ENCODE measurements around the gene CYP2A7. TPM values are rescaled to one million over a fixed set of nuclear protein-coding genes. Genes with fewer than 3 reads are reported as not detected.
"Not testable (repeated sequence)": the region's sequence is repeated elsewhere in the genome, so short reads cannot be mapped to it uniquely, and the experiment has no call there.

Gene CYP2A7
- total RNA-seq, 1 experiment from 2014 or later: not detected

- peak; percentile 48 for DNase-seq
- H3K4me3 ChIP-seq, H3K9me3 ChIP-seq, H3K36me3 ChIP-seq, H3K27me3 ChIP-seq: not testable (repeated sequence)
These were observed 22.7 kb upstream of the CYP2A7 start for GRCh38 chr19:40904673-40905156.

- not testable (repeated sequence) for DNase-seq, H3K4me3 ChIP-seq, H3K9me3 ChIP-seq, H3K27me3 ChIP-seq, H3K36me3 ChIP-seq
These were observed 20.1 kb upstream of the CYP2A7 start for GRCh38 chr19:40901975-40902750.

DNA sequence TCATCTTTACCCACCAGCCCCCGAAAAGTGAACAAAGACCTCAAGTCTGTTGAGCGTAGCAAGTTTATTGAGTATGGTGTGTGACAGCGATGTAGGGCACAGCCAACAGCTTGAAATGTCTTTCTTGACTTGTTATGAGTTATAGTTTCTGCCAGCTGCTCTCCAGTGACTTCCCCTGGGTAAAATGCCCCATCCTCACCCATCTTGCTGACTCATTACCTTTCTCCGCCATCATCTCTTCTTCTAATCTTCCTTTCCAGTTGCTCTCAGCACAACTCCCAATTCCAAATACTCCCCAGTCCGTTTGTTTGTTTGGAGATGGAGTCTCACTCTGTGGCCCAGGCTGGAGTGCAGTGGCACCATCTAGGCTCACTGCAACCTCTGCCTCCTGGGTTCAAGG lies 18.5 kb upstream of the CYP2A7 start:
- H3K9me3 ChIP-seq, DNase-seq, H3K27me3 ChIP-seq, H3K36me3 ChIP-seq, H3K4me3 ChIP-seq: not testable (repeated sequence)

- not testable (repeated sequence) for H3K4me3 ChIP-seq, H3K9me3 ChIP-seq, DNase-seq, H3K27me3 ChIP-seq, H3K36me3 ChIP-seq
These were observed 17.9 kb upstream of the CYP2A7 start for GRCh38 chr19:40899964-40900363.

GRCh38 chr19:40896843-40897789 lies 15.1 kb upstream of the CYP2A7 start:
- H3K27me3 ChIP-seq, H3K9me3 ChIP-seq, H3K36me3 ChIP-seq, H3K4me3 ChIP-seq: not testable (repeated sequence)
- peak; percentile 49 for DNase-seq

DNA sequence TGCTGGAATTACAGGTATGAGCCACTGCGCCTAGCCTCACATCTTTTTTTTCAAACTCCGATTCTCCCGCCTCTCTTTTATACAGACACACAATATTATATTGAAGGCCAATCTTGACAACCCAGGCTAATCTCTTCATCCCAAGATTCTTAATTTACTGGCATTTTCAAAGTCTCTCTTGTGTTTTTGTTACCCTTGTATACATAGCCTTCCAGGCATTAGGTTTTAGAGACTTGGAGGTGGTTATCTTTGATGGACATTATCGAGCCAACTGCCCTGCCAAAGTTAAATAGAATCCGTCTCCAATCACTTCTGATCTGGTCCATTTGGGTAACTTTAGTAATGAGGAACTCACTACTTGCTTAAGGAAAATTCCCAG lies 14.4 kb upstream of the CYP2A7 start:
- no peaks in the 10 kb centered on the region for H3K9me3 ChIP-seq
- H3K4me3 ChIP-seq: no peak overlapping the region
- no peaks in the 10 kb centered on the region for H3K36me3 ChIP-seq
- DNase-seq: no peak
- H3K27me3 ChIP-seq: no peaks in the 10 kb centered on the region; the same call in 1 of the 2 replicates

DNA sequence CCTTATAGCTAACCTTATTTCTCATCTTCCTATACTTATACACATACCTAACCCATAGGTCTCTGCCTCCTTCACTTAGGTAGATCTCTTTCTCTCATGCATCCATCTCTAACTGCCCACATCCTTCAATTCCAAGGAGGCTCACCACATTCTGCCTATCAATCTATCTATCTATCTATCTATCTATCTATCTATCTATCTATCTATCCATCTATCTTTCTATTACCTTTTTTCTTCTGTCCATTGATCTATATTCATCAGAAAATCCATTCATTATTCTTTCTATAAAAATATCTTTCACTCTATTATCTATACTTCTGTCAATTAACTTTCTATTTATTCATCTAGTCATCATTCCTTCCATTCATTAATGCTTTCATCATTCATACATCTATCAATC lies 11.1 kb upstream of the CYP2A7 start:
- DNase-seq: no peak
- Histone ChIP-seq H3K36me3 (no peaks in the 10 kb centered on the region), H3K4me3 (no peak overlapping the region), H3K27me3 (peaks cover 5% of the 10 kb centered on the region; the same call in 1 of the 2 replicates), H3K9me3 (no peaks in the 10 kb centered on the region)

DNA sequence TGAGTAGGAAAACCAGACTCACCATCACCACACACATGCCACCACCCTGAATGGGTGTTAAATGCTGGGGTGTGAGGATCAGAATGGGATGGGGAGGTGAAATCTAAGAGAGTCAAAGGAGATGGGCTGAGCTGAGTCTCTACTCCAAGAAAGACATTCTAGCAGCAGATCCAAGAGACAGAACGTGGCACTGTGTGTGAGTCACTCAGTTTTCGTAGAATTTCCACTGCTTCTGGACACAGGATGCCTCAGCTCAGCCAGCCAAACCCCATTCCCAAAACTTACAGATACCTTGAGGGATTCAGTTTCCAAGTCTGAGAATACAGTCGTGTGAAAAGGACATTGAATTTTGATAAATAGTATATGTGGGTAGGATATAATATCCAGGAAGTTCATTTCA lies 7.3 kb upstream of the CYP2A7 start:
- H3K4me3 ChIP-seq: no peak overlapping the region
- no peaks in the 10 kb centered on the region for H3K9me3 ChIP-seq
- H3K27me3 ChIP-seq: peaks cover 5% of the 10 kb centered on the region; the same call in 1 of the 2 replicates
- no peaks in the 10 kb centered on the region for H3K36me3 ChIP-seq
- DNase-seq: no peak

DNA sequence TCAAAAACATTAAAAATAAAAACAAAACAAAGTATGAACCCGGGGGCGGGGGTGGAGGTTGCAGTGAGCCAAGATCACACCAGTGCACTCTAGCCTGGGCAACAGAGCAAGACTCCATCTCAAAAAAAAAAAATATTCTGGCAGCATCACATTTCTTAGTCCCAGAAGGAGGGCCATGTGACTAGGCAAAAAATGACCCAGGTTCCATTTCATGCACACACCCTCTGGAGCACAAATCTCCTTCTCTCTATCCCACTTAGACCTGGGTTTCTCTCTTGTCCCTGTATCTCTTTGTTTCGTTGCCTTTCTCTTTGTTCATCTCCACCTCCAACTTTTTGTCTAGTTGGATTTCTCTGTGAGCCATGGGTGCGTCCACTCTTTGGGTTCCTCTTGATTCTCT lies 6.2 kb upstream of the CYP2A7 start:
- Histone ChIP-seq H3K36me3 (no peaks in the 10 kb centered on the region), H3K9me3 (no peaks in the 10 kb centered on the region), H3K27me3 (peaks cover 5% of the 10 kb centered on the region; the same call in 1 of the 2 replicates), H3K4me3 (no peak overlapping the region)
- no peak for DNase-seq

GRCh38 chr19:40884187-40884931 lies 2.3 kb upstream of the CYP2A7 start:
- H3K27me3 ChIP-seq, DNase-seq: not testable (repeated sequence)

GRCh38 chr19:40879349-40879748 lies 2.7 kb downstream of the CYP2A7 start:
- H3K4me3 ChIP-seq, H3K36me3 ChIP-seq, DNase-seq: not testable (repeated sequence)

More at GRCh38 chr19:40884187-40884931, 2.3 kb upstream of the CYP2A7 start:
- H3K36me3 ChIP-seq, H3K9me3 ChIP-seq, H3K4me3 ChIP-seq: not testable (repeated sequence)

DNA sequence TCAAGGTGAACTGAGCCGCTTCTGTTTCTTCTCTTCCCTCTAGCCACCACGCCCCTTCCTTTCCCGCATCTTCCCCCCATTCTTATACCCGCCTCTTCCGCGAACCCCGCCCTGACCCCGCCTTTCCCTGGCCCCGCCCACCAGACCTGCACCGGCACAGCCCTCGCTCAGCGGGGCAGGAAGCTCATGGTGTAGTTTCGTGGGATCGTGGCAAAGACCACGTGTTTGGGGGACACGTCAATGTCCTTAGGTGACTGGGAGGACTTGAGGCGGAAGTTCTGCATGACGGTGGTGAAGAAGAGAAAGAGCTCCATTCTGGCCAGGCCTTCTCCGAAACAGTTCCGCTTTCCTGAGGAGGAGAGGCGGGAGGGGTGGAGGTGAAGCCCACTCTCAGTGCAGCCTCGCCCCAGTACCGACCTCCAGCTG lies 6.5 kb downstream of the CYP2A7 start:
- peak; percentile 19 for DNase-seq
- H3K27me3 ChIP-seq, H3K36me3 ChIP-seq: not testable (repeated sequence)

More at GRCh38 chr19:40879349-40879748, 2.7 kb downstream of the CYP2A7 start:
- not testable (repeated sequence) for H3K9me3 ChIP-seq, H3K27me3 ChIP-seq

DNA sequence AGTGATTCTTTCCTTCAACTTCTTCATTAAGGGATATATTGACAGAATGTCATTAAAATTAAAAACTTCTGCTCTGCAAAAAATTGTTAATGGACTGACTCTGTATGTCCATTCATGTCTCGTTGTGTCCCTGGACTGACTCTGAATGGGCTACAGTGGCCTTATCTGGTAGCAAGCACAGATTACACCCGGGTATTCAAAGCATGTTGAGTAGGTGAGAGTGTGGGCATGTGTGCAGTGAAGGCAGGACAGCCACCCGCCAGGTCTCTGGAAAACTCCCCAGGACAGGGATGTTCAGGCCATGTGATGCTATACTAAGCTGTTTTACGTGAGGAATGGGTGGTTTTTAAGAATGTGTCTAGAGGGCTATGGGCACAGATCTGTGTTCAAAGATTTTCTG lies 7.2 kb downstream of the CYP2A7 start:
- not testable (repeated sequence) for H3K27me3 ChIP-seq, H3K36me3 ChIP-seq, H3K9me3 ChIP-seq, DNase-seq, H3K4me3 ChIP-seq

More for the DNA sequence above, 6.5 kb downstream of the CYP2A7 start:
- not testable (repeated sequence) for H3K4me3 ChIP-seq, H3K9me3 ChIP-seq

GRCh38 chr19:40873873-40874272 lies 8.2 kb downstream of the CYP2A7 start:
- not testable (repeated sequence) for H3K9me3 ChIP-seq, H3K27me3 ChIP-seq, H3K4me3 ChIP-seq, DNase-seq, H3K36me3 ChIP-seq

- H3K27me3 ChIP-seq: peaks cover 3% of the 10 kb centered on the region; the same call in 1 of the 2 replicates
- DNase-seq: no peak
- no peaks in the 10 kb centered on the region for H3K36me3 ChIP-seq
- H3K9me3 ChIP-seq: no peaks in the 10 kb centered on the region
- H3K4me3 ChIP-seq: no peak overlapping the region
These were observed 9.8 kb downstream of the CYP2A7 start for GRCh38 chr19:40872209-40872608.

GRCh38 chr19:40867701-40868100 lies 14.3 kb downstream of the CYP2A7 start:
- Histone ChIP-seq H3K27me3 (peaks cover 4% of the 10 kb centered on the region; the same call in 1 of the 2 replicates), H3K4me3 (no peak overlapping the region), H3K9me3 (no peaks in the 10 kb centered on the region), H3K36me3 (no peaks in the 10 kb centered on the region)
- no peak for DNase-seq

Measured in MG63 (cell line).